KMS-11 (cell line): ENCODE results near the gene DHX16.

Experiments
- H2AFZ ChIP-seq: fragments of 200-600 bp; sonication (generic); 2 replicates; pipeline ENCODE4 v1.6.1; 2016; ENCODE audit warnings: antibody characterized with exemption, mixed run types, low read depth
- H3K27ac ChIP-seq: fragments of 200-600 bp; sonication (generic); 2 replicates; pipeline ENCODE4 v1.6.1; 2016; ENCODE audit warnings: mild to moderate bottlenecking, mixed run types
- H3K27me3 ChIP-seq: fragments of 200-600 bp; sonication (generic); 2 replicates; pipeline ENCODE4 v1.6.1; 2017; ENCODE audit warnings: mild to moderate bottlenecking, low read depth, mixed run types, moderate library complexity; ENCODE audit not compliant: insufficient read depth
- H3K36me3 ChIP-seq: fragments of 200-600 bp; sonication (generic); 2 replicates; pipeline ENCODE4 v1.6.1; 2017; ENCODE audit warnings: mild to moderate bottlenecking, mixed run types; ENCODE audit not compliant: insufficient read depth
- H3K4me1 ChIP-seq: fragments of 200-600 bp; sonication (generic); 2 replicates; pipeline ENCODE4 v1.6.1; 2016; ENCODE audit warnings: mild to moderate bottlenecking, low read depth, mixed run types; ENCODE audit not compliant: poor library complexity, severe bottlenecking
- H3K4me2 ChIP-seq: fragments of 200-600 bp; sonication (generic); 2 replicates; pipeline ENCODE4 v1.7.0; 2016; ENCODE audit warnings: mild to moderate bottlenecking, mixed run types
- H3K4me3 ChIP-seq: fragments of 200-600 bp; sonication (generic); IDR thresholded peaks from 2 replicates; pipeline ENCODE4 v1.6.1; 2017; ENCODE audit warnings: low read depth, low read length, mixed read lengths; ENCODE audit not compliant: insufficient read depth
- H3K79me2 ChIP-seq: fragments of 200-600 bp; sonication (generic); 2 replicates; pipeline ENCODE4 v1.6.1; 2016; ENCODE audit warnings: low read depth, mixed run types; ENCODE audit not compliant: insufficient read depth
- H3K9ac ChIP-seq: fragments of 200-600 bp; sonication (generic); 2 replicates; pipeline ENCODE4 v1.6.1; 2016; ENCODE audit warnings: mild to moderate bottlenecking, mixed run types
- H4K20me1 ChIP-seq: fragments of 200-600 bp; sonication (generic); 2 replicates; pipeline ENCODE4 v1.6.1; 2016; ENCODE audit warnings: mild to moderate bottlenecking, mixed run types; ENCODE audit not compliant: insufficient read depth
- CTCF ChIP-seq: fragments of 200-600 bp; sonication (generic); conservative IDR thresholded peaks from 2 replicates; pipeline ENCODE4 v1.6.1; 2017; ENCODE audit warnings: low read depth, mild to moderate bottlenecking, antibody characterized with exemption, low read length, moderate library complexity, mixed read lengths

DHX16 gene

GRCh38 chr6:30709101-30709868, 36.5 kb upstream of the DHX16 start:
- peaks cover 80% of the 10 kb centered on the region for H3K4me1 ChIP-seq
- H2AFZ ChIP-seq: no peak overlapping the region
- no peaks in the 10 kb centered on the region for H3K27me3 ChIP-seq
- no peak for TF ChIP-seq CTCF
- peak overlapping the region; percentile 70; the same call in 1 of the 2 replicates for H3K27ac ChIP-seq
- no peak overlapping the region for H3K9ac ChIP-seq
- no peaks in the 10 kb centered on the region; the same call in 1 of the 2 replicates for H3K36me3 ChIP-seq
- no peak overlapping the region for H3K4me3 ChIP-seq
- H3K4me2 ChIP-seq: peak overlapping the region; percentile 68; the same call in 1 of the 2 replicates
- H4K20me1 ChIP-seq: no peaks in the 10 kb centered on the region
- no peaks in the 10 kb centered on the region for H3K79me2 ChIP-seq

GRCh38 chr6:30707281-30707850, 34.6 kb upstream of the DHX16 start:
- TF ChIP-seq CTCF: no peak
- Histone ChIP-seq H2AFZ (no peak overlapping the region), H3K4me1 (peaks cover 61% of the 10 kb centered on the region), H3K9ac (peak overlapping the region; percentile 37; the same call in 1 of the 2 replicates), H3K27ac (peak overlapping the region; percentile 70), H3K36me3 (no peaks in the 10 kb centered on the region), H4K20me1 (no peaks in the 10 kb centered on the region), H3K79me2 (no peaks in the 10 kb centered on the region), H3K27me3 (no peaks in the 10 kb centered on the region), H3K4me3 (no peak overlapping the region), H3K4me2 (peak overlapping the region; percentile 68)

DNA sequence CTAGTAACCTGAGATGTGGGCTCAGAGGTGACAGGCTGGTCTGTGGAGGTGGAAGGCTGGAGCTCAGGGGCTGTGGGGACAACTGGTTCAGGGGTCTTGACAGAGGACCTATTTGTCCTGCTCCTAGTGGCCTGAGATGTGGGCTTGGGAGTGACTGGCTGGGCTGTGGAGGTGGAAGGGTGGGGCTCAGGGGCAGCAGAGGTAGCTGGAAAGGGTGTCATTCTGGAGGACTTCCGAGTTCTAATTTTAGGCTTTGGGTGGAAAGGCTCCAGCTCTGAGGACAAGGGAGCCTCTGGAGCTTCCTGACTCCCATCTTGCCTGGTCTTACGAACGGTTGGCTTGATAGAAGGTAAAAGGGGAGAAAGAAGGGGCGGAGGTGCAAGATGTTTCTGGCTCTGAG, 32.8 kb upstream of the DHX16 start:
- no peak overlapping the region for H3K4me3 ChIP-seq
- no peak overlapping the region for H3K9ac ChIP-seq
- H3K27me3 ChIP-seq: no peaks in the 10 kb centered on the region
- no peak overlapping the region for H3K27ac ChIP-seq
- H4K20me1 ChIP-seq: no peaks in the 10 kb centered on the region
- no peaks in the 10 kb centered on the region for H3K79me2 ChIP-seq
- H3K4me2 ChIP-seq: no peak overlapping the region
- no peak for TF ChIP-seq CTCF
- H3K36me3 ChIP-seq: no peaks in the 10 kb centered on the region
- no peak overlapping the region for H2AFZ ChIP-seq
- H3K4me1 ChIP-seq: peaks cover 43% of the 10 kb centered on the region

DNA sequence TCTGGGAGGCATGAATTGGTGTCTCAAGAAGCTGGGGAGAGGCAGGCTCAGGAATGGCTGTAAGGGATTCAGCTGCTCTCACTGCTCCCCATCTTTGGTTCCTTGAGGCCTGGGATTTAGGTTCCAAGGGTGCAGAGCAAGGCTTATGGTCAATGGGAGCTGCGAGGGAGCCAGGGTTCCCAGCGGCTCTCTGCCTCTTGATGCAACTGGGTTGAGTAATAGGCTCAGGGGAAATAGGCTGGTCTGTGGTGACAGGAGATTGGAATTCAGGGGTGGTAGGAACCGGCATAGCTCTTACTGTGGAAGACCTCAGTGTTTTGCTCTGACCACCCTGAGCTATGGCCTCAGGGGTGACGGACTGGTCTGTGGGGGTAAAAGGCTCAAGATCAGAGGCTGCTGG, 31.0 kb upstream of the DHX16 start:
- peaks cover 25% of the 10 kb centered on the region for H3K4me1 ChIP-seq
- H3K79me2 ChIP-seq: no peaks in the 10 kb centered on the region
- H3K4me2 ChIP-seq: no peak overlapping the region
- H3K27me3 ChIP-seq: no peaks in the 10 kb centered on the region
- H2AFZ ChIP-seq: no peak overlapping the region
- no peaks in the 10 kb centered on the region for H4K20me1 ChIP-seq
- no peak for TF ChIP-seq CTCF
- H3K36me3 ChIP-seq: no peaks in the 10 kb centered on the region
- no peak overlapping the region for H3K9ac ChIP-seq
- H3K4me3 ChIP-seq: no peak overlapping the region
- H3K27ac ChIP-seq: no peak overlapping the region
